Adrenal gland (tissue), 12 donors: Measurements from ENCODE around the gene LYSMD2. TPM values are rescaled to one million over a fixed set of nuclear protein-coding genes. Genes with fewer than 3 reads are reported as not detected.

Experiments used
- DNase-seq, 7 donors: peaks; one replicate each; pipeline ENCODE4 v3.0.0-alpha.2; 2019 to 2020
- H3K27ac ChIP-seq, 5 donors: fragments of 200-600 bp; sonication (generic) in 4 of 5; 1 replicate in 3 of 5; 2 replicates in 2 of 5; pipeline versions ENCODE4 v1.5.1 to v1.8.0; 2016 to 2020; ENCODE audit warnings: mild to moderate bottlenecking in 1 of 5
- H3K27me3 ChIP-seq: fragments of 200-600 bp; 2 replicates; pipeline ENCODE4 v1.8.0; 2021
- H3K36me3 ChIP-seq, 2 donors: fragments of 200-600 bp; replicated peaks in 1 of 2; 1 replicate in 1 of 2; 2 replicates in 1 of 2; pipeline versions ENCODE4 v1.5.1 to v1.8.0; 2018 to 2022
- H3K4me1 ChIP-seq, 2 donors: fragments of 200-600 bp; replicated peaks in 1 of 2; 1 replicate in 1 of 2; 2 replicates in 1 of 2; pipeline versions ENCODE4 v1.5.1 to v1.8.0; 2018 to 2021
- H3K4me3 ChIP-seq, 4 donors: fragments of 200-600 bp; sonication (generic) in 3 of 4; one replicate each; pipeline ENCODE4 v1.5.1; 2016 to 2018
- H3K9me3 ChIP-seq, 3 donors: fragments of 200-600 bp; sonication (generic) in 1 of 3; replicated peaks in 1 of 3; 1 replicate in 2 of 3; 2 replicates in 1 of 3; pipeline versions ENCODE4 v1.5.1 to v1.8.0; 2016 to 2021
- POLR2A ChIP-seq, 2 donors: fragments of 450-650 bp; IDR thresholded peaks; one replicate each; pipeline ENCODE4 v1.6.1; 2017; ENCODE audit warnings: antibody characterized with exemption in 2 of 2, mild to moderate bottlenecking in 2 of 2, moderate library complexity in 1 of 2
- WGBS, 4 donors: extraction: QIAGEN DNeasy Blood & Tissue Kit in 2 of 4; methylation state at CpG; one replicate each; pipeline versions ENCODE4 v1.1.5 to v1.1.7; 2013 to 2017; 5-methylcytosine and 5-hydroxymethylcytosine counted together
- intact Hi-C, 2 donors: fragments of 100-400 bp; cut with DNase I; formaldehyde crosslinking; loops; one replicate each; pipeline versions ENCODE4 v1.14.1 to v1.15.0; 2022 to 2023
- polyA plus RNA-seq, 3 donors: library from polyadenylated mRNA; stranded (reverse); fragments of 200-250 nt in 2 of 3; fragments of 350-450 nt in 1 of 3; fragmentation: Illumina TruSeq in 1 of 3; extraction: RNeasy Lipid Tissue Mini Kit (QIAGEN cat#74804) in 1 of 3; gene quantifications; one replicate each; pipeline ENCODE4 v1.2.3, GENCODE V29; 2013 to 2014
- total RNA-seq, 9 donors: library from RNA; depleted of rRNA in 4 of 9; stranded (reverse); fragments of >200 nt in 4 of 9; fragments of 120-200 nt in 1 of 9; fragmentation: NEBNext Ultra II Directional in 1 of 9; extraction: Animal tissue kit (Norgen Biotek cat#: 25700) in 1 of 9; gene quantifications; one replicate each; pipeline versions ENCODE4 v1.1.0 to v1.2.4, GENCODE V29; 2013 to 2023
- TF ChIP-seq, protein P1 (sequence below), 6 experiments: fragments of 450-650 bp in 4 of 6; fragments of 200-600 bp in 2 of 6; sonication (generic) in 1 of 6; IDR thresholded peaks; 1 replicate in 5 of 6; 2 replicates in 1 of 6; pipeline versions ENCODE4 v1.5.1 to v1.8.0; 2016 to 2021; ENCODE audit warnings: antibody characterized with exemption in 6 of 6, mild to moderate bottlenecking in 2 of 6, moderate library complexity in 1 of 6
- donor health status: healthy with polysubstance abuse.
- donor health status: Bipolar disorder and iron deficiency.
- donor health status: DM: yes; HTN: yes; CAD: no.
- donor health status: DM: no; HTN: no; CAD: no.
- donor health status: DM: no; HTN: no; CAD: no.
- donor health status: DM: yes; HTN: yes; CAD: no.

LYSMD2 gene
- total and polyA plus RNA-seq, 12 donors = 11.3 to 56.3 (median 20.5) TPM

DNA sequence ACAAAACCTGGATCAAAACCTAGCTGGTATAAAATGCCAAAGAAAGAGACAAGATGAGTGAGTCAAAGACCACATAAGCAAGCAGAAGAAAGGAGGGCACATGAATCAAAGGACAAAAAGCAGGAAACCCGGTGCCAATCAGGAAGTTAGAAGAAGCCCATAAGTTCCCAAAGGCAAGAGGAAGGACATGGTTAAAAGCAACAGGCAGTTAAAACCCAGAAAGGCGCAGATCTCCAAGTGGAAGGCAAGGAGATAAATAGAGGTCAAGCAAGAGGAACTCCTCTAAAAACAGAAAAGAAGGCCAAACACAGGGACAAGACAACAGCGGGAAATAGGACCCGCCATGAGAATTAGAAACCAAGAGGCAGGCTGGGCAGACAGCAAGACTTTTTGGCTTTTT lies 18.3 kb upstream of the LYSMD2 start:
- H3K4me1 ChIP-seq = peaks cover 10 to 19% of the 10 kb centered on the region in 2 donors
- no peak overlapping the region for H3K27ac ChIP-seq
- WGBS, 4 donors = 60 to 70% (median 63%) methylated on average over 4 of the region's 4 CpGs
- no peaks in the 10 kb centered on the region for H3K27me3 ChIP-seq
- TF ChIP-seq, protein P1, sequence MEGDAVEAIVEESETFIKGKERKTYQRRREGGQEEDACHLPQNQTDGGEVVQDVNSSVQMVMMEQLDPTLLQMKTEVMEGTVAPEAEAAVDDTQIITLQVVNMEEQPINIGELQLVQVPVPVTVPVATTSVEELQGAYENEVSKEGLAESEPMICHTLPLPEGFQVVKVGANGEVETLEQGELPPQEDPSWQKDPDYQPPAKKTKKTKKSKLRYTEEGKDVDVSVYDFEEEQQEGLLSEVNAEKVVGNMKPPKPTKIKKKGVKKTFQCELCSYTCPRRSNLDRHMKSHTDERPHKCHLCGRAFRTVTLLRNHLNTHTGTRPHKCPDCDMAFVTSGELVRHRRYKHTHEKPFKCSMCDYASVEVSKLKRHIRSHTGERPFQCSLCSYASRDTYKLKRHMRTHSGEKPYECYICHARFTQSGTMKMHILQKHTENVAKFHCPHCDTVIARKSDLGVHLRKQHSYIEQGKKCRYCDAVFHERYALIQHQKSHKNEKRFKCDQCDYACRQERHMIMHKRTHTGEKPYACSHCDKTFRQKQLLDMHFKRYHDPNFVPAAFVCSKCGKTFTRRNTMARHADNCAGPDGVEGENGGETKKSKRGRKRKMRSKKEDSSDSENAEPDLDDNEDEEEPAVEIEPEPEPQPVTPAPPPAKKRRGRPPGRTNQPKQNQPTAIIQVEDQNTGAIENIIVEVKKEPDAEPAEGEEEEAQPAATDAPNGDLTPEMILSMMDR (IDR thresholded peaks at IDR 0.05) = no peak
- TF ChIP-seq POLR2A (IDR thresholded peaks at IDR 0.05) = no peak
- no peak for DNase-seq
- H3K36me3 ChIP-seq = no peaks in the 10 kb centered on the region
- no peak overlapping the region for H3K4me3 ChIP-seq
- intact Hi-C loops = no loop called here
- no peaks in the 10 kb centered on the region for H3K9me3 ChIP-seq

DNA sequence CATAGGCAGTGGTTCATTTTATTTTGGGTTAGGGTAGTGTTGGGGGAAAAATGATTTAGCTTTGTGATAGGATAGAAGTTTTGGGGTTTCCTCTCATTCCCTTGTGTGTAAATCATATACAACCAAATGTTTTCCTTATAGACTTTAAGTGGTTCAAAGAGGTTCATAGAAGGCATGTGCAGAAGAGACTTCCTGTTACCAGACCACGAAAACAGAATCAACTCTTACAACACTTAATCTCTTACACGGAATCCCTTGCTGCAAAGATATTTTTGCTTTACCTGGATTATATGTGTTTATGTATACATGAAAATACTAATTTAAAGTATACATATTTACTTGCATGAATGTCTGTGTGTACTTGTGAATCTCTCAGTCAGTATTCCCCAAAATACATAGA lies 16.8 kb upstream of the LYSMD2 start:
- Histone ChIP-seq H3K4me3 (no peak overlapping the region), H3K27ac (no peak overlapping the region), H3K4me1 (peaks cover 11 to 18% of the 10 kb centered on the region in 2 donors), H3K27me3 (no peaks in the 10 kb centered on the region), H3K9me3 (no peaks in the 10 kb centered on the region), H3K36me3 (no peaks in the 10 kb centered on the region)
- 71 to 82% (median 76%) methylated on average over 2 of the region's 2 CpGs for WGBS, 4 donors
- intact Hi-C loops = no loop called here
- TF ChIP-seq, protein P1 (IDR thresholded peaks at IDR 0.05) = no peak
- TF ChIP-seq POLR2A (IDR thresholded peaks at IDR 0.05) = no peak
- no peak for DNase-seq

DNA sequence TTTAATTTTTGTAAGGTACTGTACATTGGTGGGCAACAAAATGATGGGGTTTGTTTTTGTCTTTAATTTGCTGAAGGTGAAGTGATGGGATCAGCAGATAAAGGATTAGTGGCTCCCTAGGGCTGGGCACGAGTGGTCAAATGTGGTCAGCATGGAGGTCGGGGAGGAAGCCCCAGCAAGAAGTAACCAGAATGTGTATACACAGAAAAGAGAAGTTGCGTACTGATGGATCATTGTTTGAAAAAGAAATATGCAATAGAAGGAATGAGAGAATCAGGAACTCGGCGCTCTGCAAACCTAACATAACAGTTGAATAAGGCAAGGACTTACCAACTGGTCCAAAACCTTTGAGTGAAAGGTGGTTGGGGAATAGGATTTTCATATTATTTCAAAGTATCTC lies 15.4 kb upstream of the LYSMD2 start:
- Histone ChIP-seq H3K27me3 (no peaks in the 10 kb centered on the region), H3K27ac (no peak overlapping the region), H3K36me3 (no peaks in the 10 kb centered on the region), H3K9me3 (no peaks in the 10 kb centered on the region), H3K4me3 (no peak overlapping the region), H3K4me1 (peaks cover 9 to 11% of the 10 kb centered on the region in 2 donors)
- no peak for DNase-seq
- intact Hi-C loops = no loop called here
- no peak for TF ChIP-seq POLR2A (IDR thresholded peaks at IDR 0.05)
- TF ChIP-seq, protein P1 (IDR thresholded peaks at IDR 0.05) = no peak
- 62 to 77% (median 72%) methylated on average over 5 of the region's 5 CpGs for WGBS, 4 donors

DNA sequence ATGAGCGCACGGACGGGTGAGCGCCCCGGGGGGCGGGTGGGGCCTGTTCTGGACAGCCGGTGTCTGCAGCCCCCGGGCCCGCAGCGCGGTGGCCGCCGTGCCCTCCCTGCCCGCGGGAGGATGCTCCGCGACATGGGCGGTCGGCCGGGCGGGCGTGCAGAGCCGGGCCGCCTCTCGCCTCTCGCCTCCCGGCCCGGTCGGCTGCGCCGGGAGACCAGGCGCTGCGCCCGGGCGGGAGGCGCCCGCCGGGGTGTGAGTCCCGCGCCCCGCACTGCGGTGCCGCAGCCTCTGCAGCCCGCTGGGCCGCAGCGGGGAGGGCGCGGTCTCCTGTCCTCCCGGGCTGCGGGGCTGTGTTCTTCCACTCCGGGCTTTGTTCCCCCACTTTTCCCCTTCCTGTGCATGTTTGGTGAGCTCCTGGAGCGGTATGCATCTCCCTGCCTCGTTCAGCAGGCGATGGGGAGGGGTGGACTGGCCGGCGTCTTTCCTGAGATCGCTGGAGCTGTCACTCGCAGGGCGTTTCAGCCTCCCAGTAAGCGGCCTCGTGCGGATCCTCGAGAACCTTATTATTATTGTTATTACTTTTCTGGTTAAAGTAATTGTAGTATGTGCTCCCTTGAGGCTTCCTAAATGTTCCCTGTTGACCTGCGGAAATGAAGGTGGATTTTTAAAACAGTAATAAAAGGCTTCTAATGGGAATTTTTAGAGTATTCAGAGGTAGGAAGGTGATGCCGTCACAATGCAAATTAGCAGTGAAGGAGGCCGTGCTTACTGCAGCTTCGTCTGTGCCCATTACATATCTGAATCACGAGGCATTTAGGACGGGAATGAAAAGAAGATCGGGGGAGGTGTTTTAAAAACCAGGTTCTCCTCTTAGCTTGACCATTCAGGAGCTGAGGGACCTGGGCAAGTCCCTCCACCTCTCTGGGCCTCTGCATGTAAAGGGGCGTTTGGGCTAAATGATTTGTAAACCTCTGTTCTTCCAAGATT lies 14.5 kb upstream of the LYSMD2 start:
- H3K27ac ChIP-seq = peak overlapping the region in 2 of 5 donors; percentile 59 to 63

More for the DNA sequence above, 14.5 kb upstream of the LYSMD2 start:
- Histone ChIP-seq H3K36me3 (no peaks in the 10 kb centered on the region), H3K27me3 (no peaks in the 10 kb centered on the region), H3K9me3 (no peaks in the 10 kb centered on the region), H3K4me3 (peak overlapping the region in 3 of 4 donors; percentile 11 to 92 (median 46)), H3K4me1 (peaks cover 9 to 11% of the 10 kb centered on the region in 2 donors)
- DNase-seq = peak in 5 of 7 donors; percentile 26 to 62 (median 43)
- TF ChIP-seq, protein P1 (IDR thresholded peaks at IDR 0.05) = no peak
- TF ChIP-seq POLR2A (IDR thresholded peaks at IDR 0.05) = no peak
- intact Hi-C loops = no loop called here
- 4 to 10% (median 6%) methylated on average over 23 to 71 of the region's 71 CpGs for WGBS, 4 donors
